Heart left ventricle (tissue), 16 donors: ENCODE measurements around the gene ASAP2. TPM values are rescaled to one million over a fixed set of nuclear protein-coding genes. Genes with fewer than 3 reads are reported as not detected.

Source experiments
- ATAC-seq, 4 donors: fragments of 200-7000 bp; cut with Tn5 transposase; one replicate each; pipeline ENCODE4 v1.9.1; 2020 to 2022; ENCODE audit warnings: moderate library complexity in 4 of 4, mild to moderate bottlenecking in 3 of 4, moderate number of reproducible peaks in 1 of 4
- DNase-seq, 5 donors: peaks; one replicate each; pipeline ENCODE4 v3.0.0-alpha.2; 2020
- H3K27ac ChIP-seq, 12 donors: fragments of 200-600 bp; sonication (generic) in 4 of 12; one replicate each; pipeline versions ENCODE4 v1.5.0 to v1.8.0; 2016 to 2022; ENCODE audit warnings: mild to moderate bottlenecking in 2 of 12
- H3K27me3 ChIP-seq, 9 donors: fragments of 200-600 bp; sonication (generic) in 2 of 9; one replicate each; pipeline versions ENCODE4 v1.5.1 to v1.8.0; 2016 to 2022; ENCODE audit warnings: mild to moderate bottlenecking in 3 of 9
- H3K36me3 ChIP-seq, 9 donors: fragments of 200-600 bp; sonication (generic) in 2 of 9; one replicate each; pipeline versions ENCODE4 v1.5.0 to v1.8.0; 2018 to 2022; ENCODE audit warnings: mild to moderate bottlenecking in 2 of 9
- H3K4me1 ChIP-seq, 12 donors: fragments of 200-600 bp; sonication (generic) in 4 of 12; one replicate each; pipeline versions ENCODE4 v1.5.0 to v1.8.0; 2016 to 2022; ENCODE audit warnings: mild to moderate bottlenecking in 3 of 12
- H3K4me3 ChIP-seq, 12 donors: fragments of 200-600 bp; sonication (generic) in 4 of 12; one replicate each; pipeline versions ENCODE4 v1.5.0 to v1.8.0; 2017 to 2022; ENCODE audit warnings: mild to moderate bottlenecking in 9 of 12, moderate library complexity in 4 of 12
- H3K9me3 ChIP-seq, 12 donors: fragments of 200-600 bp; sonication (generic) in 4 of 12; one replicate each; pipeline versions ENCODE4 v1.5.0 to v1.8.0; 2016 to 2022; ENCODE audit warnings: mild to moderate bottlenecking in 1 of 12
- POLR2A ChIP-seq, 2 donors: fragments of 450-650 bp; IDR thresholded peaks; one replicate each; pipeline ENCODE4 v1.6.1; 2017; ENCODE audit warnings: antibody characterized with exemption in 2 of 2, mild to moderate bottlenecking in 2 of 2, moderate library complexity in 2 of 2
- WGBS, 4 donors: extraction: QIAGEN DNeasy Blood & Tissue Kit in 2 of 4; methylation state at CpG; one replicate each; pipeline versions ENCODE4 v1.1.5 to v1.1.7; 2013 to 2018; 5-methylcytosine and 5-hydroxymethylcytosine counted together
- intact Hi-C, 10 donors: fragments of 100-400 bp; cut with DNase I; formaldehyde crosslinking; loops; one replicate each; pipeline versions ENCODE4 v1.11.1 to v1.14.2; 2022
- polyA plus RNA-seq, 2 donors: library from polyadenylated mRNA; stranded (reverse); fragments of 200-250 nt; gene quantifications; one replicate each; pipeline ENCODE4 v1.2.3, GENCODE V29; 2013
- total RNA-seq, 9 donors: library from RNA; depleted of rRNA in 2 of 9; stranded (reverse); fragments of >200 nt in 2 of 9; fragmentation: NEBNext Ultra II Directional in 3 of 9; extraction: Animal tissue kit (Norgen Biotek cat#: 25700) in 3 of 9; gene quantifications; one replicate each; pipeline versions ENCODE4 v1.1.0 to v1.2.4, GENCODE V29; 2016 to 2023
- TF ChIP-seq, protein P1 (sequence below), 12 donors: fragments of 200-600 bp; sonication (generic) in 4 of 12; IDR thresholded peaks; one replicate each; pipeline versions ENCODE4 v1.5.0 to v1.8.0; 2018 to 2022; ENCODE audit warnings: antibody characterized with exemption in 12 of 12, mild to moderate bottlenecking in 5 of 12
- donor health status: ischemic (EF 13 %, LVEDD 7.1; RV severe dilation, severe dysfunction).
- donor health status: healthy with polysubstance abuse.
- donor health status: DM: no; HTN: yes; CAD: no.
- donor health status: DM: no; HTN: no; CAD: no.
- donor health status: ischemic (EF 25% LVEDD 6.9; RV normal size, moderate dysfunction).
- donor health status: ischemic (EF 25% LVEDD 5.7; RV mildly dilated, moderate dysfunction).
- donor health status: healthy.
- donor health status: DM: yes; HTN: yes; CAD: no.
- donor health status: ischemic (EF 35%, LVEDD 5.7; RV mildly dilated, moderate dysfunction).
- donor health status: nonischemic (EF 11% LVEDD 7.7; RV severe dilation, severe dysfunction).
- donor health status: DM: yes; HTN: yes; CAD: no.
- donor health status: PGD.
- donor health status: ischemic (EF 29% LVEDD 5.4; RV normal size, mild dysfunction).
- donor health status: nonischemic (EF 23%, LVEDD 6.1; RV moderate dilation, normal function).

Gene ASAP2
- total and polyA plus RNA-seq, 11 donors: 6.7 to 17.0 (median 11.9) TPM

DNA sequence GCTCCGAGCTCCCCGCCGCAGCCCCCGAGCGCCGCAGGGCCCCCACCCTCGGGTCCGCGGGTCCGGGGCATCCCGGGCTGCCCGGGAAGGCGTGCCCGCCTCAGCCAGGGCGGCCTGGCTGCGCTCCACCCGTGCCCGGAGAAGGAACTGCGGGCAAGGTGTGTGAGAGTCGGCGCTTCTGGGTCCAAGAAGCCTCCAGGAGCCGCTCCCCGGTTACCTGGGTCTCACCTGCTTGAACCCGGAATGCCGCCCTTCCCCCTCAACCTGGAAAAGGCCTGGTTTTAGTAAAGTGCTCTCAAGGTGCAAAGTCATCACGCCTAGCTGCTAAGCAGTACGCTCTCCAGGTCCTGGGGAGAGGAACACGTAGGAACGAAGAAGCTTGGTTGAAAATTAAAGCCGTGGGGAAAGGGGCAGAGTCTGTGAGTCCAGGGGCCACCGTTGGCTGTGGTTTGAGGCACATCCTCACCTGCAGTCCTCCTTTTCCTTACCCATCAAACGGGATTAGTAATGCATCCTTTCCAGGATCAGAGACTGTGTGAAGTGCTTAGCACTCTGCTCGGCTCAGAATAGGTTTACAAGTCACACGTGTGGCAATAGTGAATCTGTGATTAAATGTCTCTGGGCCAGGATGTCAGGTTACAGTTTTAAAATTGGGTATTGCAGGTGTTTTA lies 1.2 kb downstream of the ASAP2 start:
- ATAC-seq (peak in 2 of 4 donors; percentile 8 to 29), DNase-seq (no peak)
- Histone ChIP-seq H3K4me1 (peaks cover 0 to 55% (median 33%) of the 10 kb centered on the region in 12 donors), H3K27me3 (peaks cover 0 to 12% (median 0%) of the 10 kb centered on the region in 9 donors), H3K9me3 (no peaks in the 10 kb centered on the region), H3K4me3 (peak overlapping the region; percentile 60 to 99 (median 86)), H3K36me3 (no peaks in the 10 kb centered on the region), H3K27ac (peak overlapping the region; percentile 23 to 94 (median 88))
- TF ChIP-seq POLR2A (IDR thresholded peaks at IDR 0.05): no peak
- TF ChIP-seq, protein P1, sequence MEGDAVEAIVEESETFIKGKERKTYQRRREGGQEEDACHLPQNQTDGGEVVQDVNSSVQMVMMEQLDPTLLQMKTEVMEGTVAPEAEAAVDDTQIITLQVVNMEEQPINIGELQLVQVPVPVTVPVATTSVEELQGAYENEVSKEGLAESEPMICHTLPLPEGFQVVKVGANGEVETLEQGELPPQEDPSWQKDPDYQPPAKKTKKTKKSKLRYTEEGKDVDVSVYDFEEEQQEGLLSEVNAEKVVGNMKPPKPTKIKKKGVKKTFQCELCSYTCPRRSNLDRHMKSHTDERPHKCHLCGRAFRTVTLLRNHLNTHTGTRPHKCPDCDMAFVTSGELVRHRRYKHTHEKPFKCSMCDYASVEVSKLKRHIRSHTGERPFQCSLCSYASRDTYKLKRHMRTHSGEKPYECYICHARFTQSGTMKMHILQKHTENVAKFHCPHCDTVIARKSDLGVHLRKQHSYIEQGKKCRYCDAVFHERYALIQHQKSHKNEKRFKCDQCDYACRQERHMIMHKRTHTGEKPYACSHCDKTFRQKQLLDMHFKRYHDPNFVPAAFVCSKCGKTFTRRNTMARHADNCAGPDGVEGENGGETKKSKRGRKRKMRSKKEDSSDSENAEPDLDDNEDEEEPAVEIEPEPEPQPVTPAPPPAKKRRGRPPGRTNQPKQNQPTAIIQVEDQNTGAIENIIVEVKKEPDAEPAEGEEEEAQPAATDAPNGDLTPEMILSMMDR (IDR thresholded peaks at IDR 0.05): no peak
- intact Hi-C loops: loop anchor here in 9 of 10 donors (2.0 to 10.0 kb wide), 11 partner anchors 50 to 215 kb away; partner anchors contain the start of genes CPSF3 (in 3 of the 9) and ITGB1BP1 (in 3 of the 9)
- WGBS, 4 donors: 2 to 3% (median 2%) methylated on average over 21 to 34 of the region's 34 CpGs

DNA sequence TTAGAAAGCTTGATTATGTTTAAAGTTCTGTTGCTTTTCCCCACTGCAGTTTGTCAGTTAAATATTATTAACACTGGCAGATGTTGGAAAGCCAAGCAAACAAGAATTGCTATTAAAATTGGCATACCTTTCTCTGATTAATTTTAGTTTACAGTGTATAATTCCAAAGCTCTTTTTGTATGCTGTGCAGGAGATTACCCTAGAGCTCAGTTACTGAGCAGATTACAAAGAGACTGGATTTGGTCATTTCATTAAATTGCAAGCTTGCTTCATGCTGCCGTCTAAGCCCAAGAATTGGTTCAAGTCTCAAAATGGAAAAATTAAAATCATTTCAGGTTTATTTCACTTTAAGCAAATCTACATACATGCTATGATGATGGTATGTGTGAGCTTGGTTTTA lies 2.3 kb downstream of the ASAP2 start:
- TF ChIP-seq, protein P1 (IDR thresholded peaks at IDR 0.05): no peak
- Histone ChIP-seq H3K4me1 (peaks cover 0 to 66% (median 44%) of the 10 kb centered on the region in 12 donors), H3K27me3 (peaks cover 0 to 12% (median 0%) of the 10 kb centered on the region in 9 donors), H3K9me3 (no peaks in the 10 kb centered on the region), H3K4me3 (peak overlapping the region in 10 of 12 donors; percentile 10 to 99 (median 87)), H3K36me3 (no peaks in the 10 kb centered on the region), H3K27ac (peak overlapping the region in 8 of 12 donors; percentile 63 to 93 (median 88))
- ATAC-seq (no peak), DNase-seq (no peak)
- intact Hi-C loops: loop anchor here in 9 of 10 donors (5.0 to 10.0 kb wide), 8 partner anchors 48 to 213 kb away; partner anchors contain the start of genes CPSF3 (in 3 of the 9) and ITGB1BP1 (in 3 of the 9)
- WGBS, 4 donors: 37 to 61% (median 56%) methylated on average over 1 of the region's 1 CpG

DNA sequence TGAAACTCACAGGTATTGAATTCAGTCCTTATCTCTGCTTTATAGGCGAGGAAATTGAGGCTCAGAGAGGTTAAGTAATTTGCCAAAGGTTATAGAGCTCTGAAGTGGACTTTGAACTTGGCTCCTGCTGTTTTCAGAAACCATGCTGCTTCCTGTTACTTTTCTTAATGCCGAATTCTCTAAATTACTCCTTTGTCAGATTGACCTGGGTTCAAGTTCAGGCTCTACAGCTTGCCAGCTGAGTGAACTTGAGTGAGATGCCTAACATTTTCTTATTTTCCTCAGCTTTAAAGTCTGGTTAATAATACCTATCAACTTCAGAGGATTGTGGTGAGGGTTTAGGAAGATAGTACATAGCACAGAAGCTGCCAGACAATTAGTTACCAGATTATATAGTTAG lies 3.4 kb downstream of the ASAP2 start:
- ATAC-seq (no peak), DNase-seq (no peak)
- H3K27me3 ChIP-seq: peaks cover 0 to 12% (median 0%) of the 10 kb centered on the region in 9 donors
- WGBS, 4 donors: 47 to 74% (median 60%) methylated on average over 2 of the region's 2 CpGs
- no peaks in the 10 kb centered on the region for H3K36me3 ChIP-seq
- H3K9me3 ChIP-seq: no peaks in the 10 kb centered on the region
- H3K4me1 ChIP-seq: peaks cover 0 to 68% (median 48%) of the 10 kb centered on the region in 12 donors
- intact Hi-C loops: loop anchor here in 1 of 10 donors (5.0 kb wide), 2 partner anchors 47 to 122 kb away; no protein-coding TSS in a partner anchor
- peak overlapping the region in 2 of 12 donors; percentile 12 to 76 for H3K4me3 ChIP-seq
- TF ChIP-seq, protein P1 (IDR thresholded peaks at IDR 0.05): no peak
- no peak for TF ChIP-seq POLR2A (IDR thresholded peaks at IDR 0.05)
- peak overlapping the region in 8 of 12 donors; percentile 1 to 80 (median 35) for H3K27ac ChIP-seq

DNA sequence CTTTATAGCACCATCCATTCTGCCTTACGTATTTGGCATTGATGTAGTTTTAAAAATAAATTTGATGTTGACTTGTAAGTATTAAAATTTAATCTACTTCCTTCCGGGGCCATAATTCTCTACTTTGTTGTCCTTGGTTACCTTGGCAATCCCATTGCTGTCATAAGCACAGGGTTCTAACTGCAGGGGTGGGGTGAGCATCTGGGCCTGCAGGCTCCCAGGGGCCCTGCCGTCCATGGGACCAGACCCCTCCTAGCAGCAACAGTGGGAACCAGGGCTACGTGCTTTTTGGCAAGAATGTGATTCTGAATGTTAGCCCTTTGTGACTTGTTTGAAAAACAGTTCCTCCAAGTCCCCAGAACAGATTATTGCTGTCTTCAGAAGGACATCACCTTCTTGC lies 4.9 kb downstream of the ASAP2 start:
- DNase-seq (peak in 3 of 5 donors; percentile 60 to 74 (median 68)), ATAC-seq (peak; percentile 41 to 84 (median 62))
- intact Hi-C loops: loop anchor here in 1 of 10 donors (5.0 kb wide), 2 partner anchors 46 to 121 kb away; no protein-coding TSS in a partner anchor
- Histone ChIP-seq H3K27ac (peak overlapping the region in 11 of 12 donors; percentile 43 to 80 (median 66)), H3K27me3 (peaks cover 0 to 12% (median 0%) of the 10 kb centered on the region in 9 donors), H3K36me3 (no peaks in the 10 kb centered on the region), H3K4me3 (no peak overlapping the region), H3K4me1 (peaks cover 0 to 71% (median 48%) of the 10 kb centered on the region in 12 donors), H3K9me3 (no peaks in the 10 kb centered on the region)
- TF ChIP-seq, protein P1 (IDR thresholded peaks at IDR 0.05): no peak
- TF ChIP-seq POLR2A (IDR thresholded peaks at IDR 0.05): no peak
- WGBS, 4 donors: 26 to 60% (median 43%) methylated on average over 3 to 4 of the region's 4 CpGs
